Measurements from ENCODE around the gene DAGLA. TPM values are rescaled to one million over a fixed set of nuclear protein-coding genes. Genes with fewer than 3 reads are reported as not detected.

DAGLA gene
- total RNA-seq, 1 donor = 4.2 TPM

GRCh38 chr11:61691380-61692156 lies 11.4 kb downstream of the DAGLA start:
- no peak for DNase-seq (ENCODE audit: low read depth)
- H3K4me3 ChIP-seq (ENCODE audit: low read depth, low read length) = no peak overlapping the region
- TF ChIP-seq CTCF (IDR thresholded peaks at IDR 0.05; ENCODE audit: insufficient read depth, low read length) = no peak

- no peak overlapping the region for H3K4me3 ChIP-seq (ENCODE audit: low read depth, low read length)
- no peak for TF ChIP-seq CTCF (IDR thresholded peaks at IDR 0.05; ENCODE audit: insufficient read depth, low read length)
- no peak for DNase-seq (ENCODE audit: low read depth)
Observed at GRCh38 chr11:61693922-61694601, 13.9 kb downstream of the DAGLA start.

GRCh38 chr11:61694602-61694939 lies 14.4 kb downstream of the DAGLA start:
- TF ChIP-seq CTCF (IDR thresholded peaks at IDR 0.05; ENCODE audit: insufficient read depth, low read length) = no peak
- no peak overlapping the region for H3K4me3 ChIP-seq (ENCODE audit: low read depth, low read length)
- DNase-seq (ENCODE audit: low read depth) = no peak

- no peak for DNase-seq (ENCODE audit: low read depth)
- H3K4me3 ChIP-seq (ENCODE audit: low read depth, low read length) = no peak overlapping the region
- TF ChIP-seq CTCF (IDR thresholded peaks at IDR 0.05; ENCODE audit: insufficient read depth, low read length) = peak; percentile 33
Observed at GRCh38 chr11:61694946-61695706, 14.9 kb downstream of the DAGLA start.

- no peak overlapping the region for H3K4me3 ChIP-seq (ENCODE audit: low read depth, low read length)
- TF ChIP-seq CTCF (IDR thresholded peaks at IDR 0.05; ENCODE audit: insufficient read depth, low read length) = no peak
- DNase-seq (ENCODE audit: low read depth) = peak; percentile 59
Observed at GRCh38 chr11:61695917-61696316, 15.7 kb downstream of the DAGLA start.

GRCh38 chr11:61696602-61697001 lies 16.4 kb downstream of the DAGLA start:
- no peak for TF ChIP-seq CTCF (IDR thresholded peaks at IDR 0.05; ENCODE audit: insufficient read depth, low read length)
- H3K4me3 ChIP-seq (ENCODE audit: low read depth, low read length) = no peak overlapping the region
- no peak for DNase-seq (ENCODE audit: low read depth)
